ENCODE data around the gene DENND1B. TPM values are rescaled to one million over a fixed set of nuclear protein-coding genes. Genes with fewer than 3 reads are reported as not detected.

DENND1B gene
- polyA plus RNA-seq, 1 of the 3 experiments (the other 2 are of a cell fraction): 1.4 TPM

DNA sequence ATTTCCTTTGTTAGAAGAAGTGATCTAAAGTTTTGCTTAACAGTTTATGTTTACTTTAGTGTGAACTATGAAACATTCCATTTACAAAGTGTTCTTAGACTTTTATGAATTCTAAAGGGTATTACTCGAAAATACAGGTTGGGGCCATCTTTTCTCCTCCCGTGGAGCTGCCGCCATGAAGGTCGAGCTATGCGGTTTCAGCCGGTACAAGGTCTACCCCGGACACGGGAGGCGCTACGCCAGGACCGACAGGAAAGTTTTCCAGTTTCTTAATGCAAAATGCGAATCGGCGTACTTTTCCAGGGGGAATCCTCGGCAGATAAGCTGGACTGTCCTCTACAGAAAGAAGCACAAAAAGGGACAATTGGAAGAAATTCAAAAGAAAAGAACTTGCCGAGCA, 39.8 kb downstream of the DENND1B start:
- Histone ChIP-seq H3K27me3 (ENCODE audit: insufficient read depth) (no peaks in the 10 kb centered on the region), H3K4me3 (ENCODE audit: low read depth in 2 of 2, low read length in 1 of 2) (no peak overlapping the region), H3K9me3 (no peaks in the 10 kb centered on the region), H3K36me3 (replicated peaks in 1 of 2; ENCODE audit: control insufficient read depth in 1 of 2, insufficient read depth in 2 of 2, low read length in 1 of 2) (peaks cover 0 to 10% of the 10 kb centered on the region in 2 experiments), H3K79me2 (ENCODE audit: insufficient read depth) (0 out of 2 replicates have a peak, but pooled peaks cover 3% of the 10 kb centered on the region), H2AFZ (ENCODE audit: low read depth) (no peak overlapping the region), H3K9me2 (no peaks in the 10 kb centered on the region), H3K9ac (no peak overlapping the region), H3K27ac (ENCODE audit: low read depth in 2 of 2, low read length in 1 of 2) (no peak overlapping the region), H3K4me1 (ENCODE audit: control insufficient read depth in 1 of 2, insufficient read depth in 2 of 2, low read depth in 1 of 2, low read length in 1 of 2) (no peaks in the 10 kb centered on the region), H4K20me1 (ENCODE audit: insufficient read depth) (no peaks in the 10 kb centered on the region), H3K4me2 (no peak overlapping the region), H3F3A (replicated peaks; ENCODE audit: insufficient read depth) (no peaks in the 10 kb centered on the region)
- DNase-seq: no peak
- 92% methylated on average over 16 of the region's 16 CpGs for WGBS (ENCODE audit: low lambda C conversion rate)
- ChIA-PET CTCF (no interaction called here), POLR2A (no interaction called here)
- TF ChIP-seq SIN3A (IDR thresholded peaks at IDR 0.05; ENCODE audit: borderline replicate concordance, low read depth, low read length) (no peak), TEAD4 (IDR thresholded peaks at IDR 0.05; ENCODE audit: borderline replicate concordance, insufficient read depth) (no peak), JUND (IDR thresholded peaks at IDR 0.05) (no peak), FOXM1 (IDR thresholded peaks at IDR 0.05; ENCODE audit: low read depth) (no peak), TAF1 (IDR thresholded peaks at IDR 0.05; ENCODE audit: borderline replicate concordance, low read depth, low read length) (no peak), CHD2 (IDR thresholded peaks at IDR 0.05; ENCODE audit: low read length, partially characterized antibody) (no peak)
- TF ChIP-seq, protein P1, sequence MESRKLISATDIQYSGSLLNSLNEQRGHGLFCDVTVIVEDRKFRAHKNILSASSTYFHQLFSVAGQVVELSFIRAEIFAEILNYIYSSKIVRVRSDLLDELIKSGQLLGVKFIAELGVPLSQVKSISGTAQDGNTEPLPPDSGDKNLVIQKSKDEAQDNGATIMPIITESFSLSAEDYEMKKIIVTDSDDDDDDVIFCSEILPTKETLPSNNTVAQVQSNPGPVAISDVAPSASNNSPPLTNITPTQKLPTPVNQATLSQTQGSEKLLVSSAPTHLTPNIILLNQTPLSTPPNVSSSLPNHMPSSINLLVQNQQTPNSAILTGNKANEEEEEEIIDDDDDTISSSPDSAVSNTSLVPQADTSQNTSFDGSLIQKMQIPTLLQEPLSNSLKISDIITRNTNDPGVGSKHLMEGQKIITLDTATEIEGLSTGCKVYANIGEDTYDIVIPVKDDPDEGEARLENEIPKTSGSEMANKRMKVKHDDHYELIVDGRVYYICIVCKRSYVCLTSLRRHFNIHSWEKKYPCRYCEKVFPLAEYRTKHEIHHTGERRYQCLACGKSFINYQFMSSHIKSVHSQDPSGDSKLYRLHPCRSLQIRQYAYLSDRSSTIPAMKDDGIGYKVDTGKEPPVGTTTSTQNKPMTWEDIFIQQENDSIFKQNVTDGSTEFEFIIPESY (IDR thresholded peaks at IDR 0.05; ENCODE audit: borderline replicate concordance, low read depth): no peak

DNA sequence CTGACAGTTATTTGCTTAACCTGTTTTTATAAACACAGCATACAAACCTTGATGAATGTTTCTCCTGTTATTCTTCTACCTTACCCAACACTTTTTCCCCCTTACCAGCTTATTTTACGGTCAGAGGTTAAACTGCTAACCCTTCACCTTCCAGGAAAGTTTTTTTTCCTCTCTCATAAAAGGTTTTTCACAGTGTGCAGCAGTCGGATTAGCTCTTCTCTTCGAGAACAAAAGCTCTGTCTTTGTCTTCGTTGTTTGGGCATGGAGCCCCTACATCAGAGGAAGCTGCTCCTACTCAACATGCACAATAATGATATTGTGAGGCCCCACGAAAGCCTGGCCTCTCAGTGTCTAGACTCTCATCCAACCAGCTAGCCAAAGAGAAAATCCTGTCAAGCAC, 42.0 kb downstream of the DENND1B start:
- ChIA-PET POLR2A (no interaction called here), CTCF (no interaction called here)
- Histone ChIP-seq H3F3A (replicated peaks; ENCODE audit: insufficient read depth) (no peaks in the 10 kb centered on the region), H3K4me2 (no peak overlapping the region), H3K27me3 (ENCODE audit: insufficient read depth) (no peaks in the 10 kb centered on the region), H4K20me1 (ENCODE audit: insufficient read depth) (no peaks in the 10 kb centered on the region), H3K79me2 (ENCODE audit: insufficient read depth) (0 out of 2 replicates have a peak, but pooled peaks cover 3% of the 10 kb centered on the region), H3K9me3 (no peaks in the 10 kb centered on the region), H3K9me2 (no peaks in the 10 kb centered on the region), H3K4me1 (ENCODE audit: control insufficient read depth in 1 of 2, insufficient read depth in 2 of 2, low read depth in 1 of 2, low read length in 1 of 2) (no peaks in the 10 kb centered on the region), H3K9ac (no peak overlapping the region), H3K27ac (ENCODE audit: low read depth in 2 of 2, low read length in 1 of 2) (no peak overlapping the region), H2AFZ (ENCODE audit: low read depth) (no peak overlapping the region), H3K4me3 (ENCODE audit: low read depth in 2 of 2, low read length in 1 of 2) (no peak overlapping the region), H3K36me3 (replicated peaks in 1 of 2; ENCODE audit: control insufficient read depth in 1 of 2, insufficient read depth in 2 of 2, low read length in 1 of 2) (peaks cover 0 to 12% of the 10 kb centered on the region in 2 experiments)
- TF ChIP-seq RXRA (IDR thresholded peaks at IDR 0.05; ENCODE audit: borderline replicate concordance, low read depth) (no peak), ELF1 (IDR thresholded peaks at IDR 0.05) (no peak), EZH2phosphoT487 (IDR thresholded peaks at IDR 0.05; ENCODE audit: borderline replicate concordance, low read depth) (no peak), MXI1 (IDR thresholded peaks at IDR 0.05; ENCODE audit: low read depth, low read length) (no peak), GABPA (IDR thresholded peaks at IDR 0.05; ENCODE audit: low read depth) (no peak), RAD21 (IDR thresholded peaks at IDR 0.05; ENCODE audit: low read length) (no peak), FOSL2 (IDR thresholded peaks at IDR 0.05; ENCODE audit: borderline replicate concordance, low read depth) (no peak), POLR2AphosphoS5 (IDR thresholded peaks at IDR 0.05; ENCODE audit: low read depth, low read length) (no peak), RCOR1 (IDR thresholded peaks at IDR 0.05; ENCODE audit: low read length) (no peak), SMC3 (IDR thresholded peaks at IDR 0.05; ENCODE audit: low read depth, low read length) (no peak), NFIC (IDR thresholded peaks at IDR 0.05; ENCODE audit: borderline replicate concordance) (no peak)
- TF ChIP-seq, protein P2, sequence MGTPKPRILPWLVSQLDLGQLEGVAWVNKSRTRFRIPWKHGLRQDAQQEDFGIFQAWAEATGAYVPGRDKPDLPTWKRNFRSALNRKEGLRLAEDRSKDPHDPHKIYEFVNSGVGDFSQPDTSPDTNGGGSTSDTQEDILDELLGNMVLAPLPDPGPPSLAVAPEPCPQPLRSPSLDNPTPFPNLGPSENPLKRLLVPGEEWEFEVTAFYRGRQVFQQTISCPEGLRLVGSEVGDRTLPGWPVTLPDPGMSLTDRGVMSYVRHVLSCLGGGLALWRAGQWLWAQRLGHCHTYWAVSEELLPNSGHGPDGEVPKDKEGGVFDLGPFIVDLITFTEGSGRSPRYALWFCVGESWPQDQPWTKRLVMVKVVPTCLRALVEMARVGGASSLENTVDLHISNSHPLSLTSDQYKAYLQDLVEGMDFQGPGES (IDR thresholded peaks at IDR 0.05; ENCODE audit: low read depth, low read length): no peak
- TF ChIP-seq, protein P3, sequence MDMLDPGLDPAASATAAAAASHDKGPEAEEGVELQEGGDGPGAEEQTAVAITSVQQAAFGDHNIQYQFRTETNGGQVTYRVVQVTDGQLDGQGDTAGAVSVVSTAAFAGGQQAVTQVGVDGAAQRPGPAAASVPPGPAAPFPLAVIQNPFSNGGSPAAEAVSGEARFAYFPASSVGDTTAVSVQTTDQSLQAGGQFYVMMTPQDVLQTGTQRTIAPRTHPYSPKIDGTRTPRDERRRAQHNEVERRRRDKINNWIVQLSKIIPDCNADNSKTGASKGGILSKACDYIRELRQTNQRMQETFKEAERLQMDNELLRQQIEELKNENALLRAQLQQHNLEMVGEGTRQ (IDR thresholded peaks at IDR 0.05; ENCODE audit: borderline replicate concordance, low read depth, low read length): no peak
- TF ChIP-seq, protein P4, sequence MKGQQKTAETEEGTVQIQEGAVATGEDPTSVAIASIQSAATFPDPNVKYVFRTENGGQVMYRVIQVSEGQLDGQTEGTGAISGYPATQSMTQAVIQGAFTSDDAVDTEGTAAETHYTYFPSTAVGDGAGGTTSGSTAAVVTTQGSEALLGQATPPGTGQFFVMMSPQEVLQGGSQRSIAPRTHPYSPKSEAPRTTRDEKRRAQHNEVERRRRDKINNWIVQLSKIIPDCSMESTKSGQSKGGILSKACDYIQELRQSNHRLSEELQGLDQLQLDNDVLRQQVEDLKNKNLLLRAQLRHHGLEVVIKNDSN (IDR thresholded peaks at IDR 0.05; ENCODE audit: borderline replicate concordance, low read depth): no peak
- DNase-seq: no peak
- 83% methylated on average over 5 of the region's 5 CpGs for WGBS (ENCODE audit: low lambda C conversion rate)
